GM18526 (cell line): ENCODE measurements around the gene SCO1.

Source experiments
- POLR2A ChIP-seq: IDR thresholded peaks from 3 replicates; pipeline ENCODE4 v1.6.1; 2011; ENCODE audit not compliant: insufficient read length; ENCODE audit errors: extremely low read depth

The SCO1 gene

DNA sequence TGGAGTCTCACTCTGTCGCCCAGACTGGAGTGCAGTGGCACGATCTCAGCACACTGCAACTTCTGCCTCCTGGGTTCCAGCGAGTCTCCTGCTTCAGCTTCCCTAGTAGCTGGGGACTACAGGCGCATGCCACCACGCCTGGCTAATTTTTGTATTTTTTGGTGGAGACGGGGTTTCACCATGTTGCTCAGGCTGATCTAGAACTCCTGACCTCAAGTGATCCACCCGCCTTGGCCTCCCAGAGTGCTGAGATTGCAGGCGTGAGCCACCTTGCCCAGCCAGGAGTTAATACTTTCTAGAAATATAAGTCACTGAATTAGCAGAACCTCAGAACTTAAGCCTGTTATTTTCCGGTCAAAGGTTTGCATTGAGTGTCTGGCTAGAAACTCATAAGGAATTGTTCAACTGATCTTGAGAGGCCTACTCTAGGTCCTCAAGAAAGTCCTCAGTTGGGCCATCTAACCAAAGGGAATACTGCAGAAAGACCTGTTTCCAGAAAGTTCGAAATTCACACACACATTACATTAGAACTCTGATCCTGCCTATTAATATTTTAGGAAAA, 31.1 kb upstream of the SCO1 start:
- no peak for TF ChIP-seq POLR2A

DNA sequence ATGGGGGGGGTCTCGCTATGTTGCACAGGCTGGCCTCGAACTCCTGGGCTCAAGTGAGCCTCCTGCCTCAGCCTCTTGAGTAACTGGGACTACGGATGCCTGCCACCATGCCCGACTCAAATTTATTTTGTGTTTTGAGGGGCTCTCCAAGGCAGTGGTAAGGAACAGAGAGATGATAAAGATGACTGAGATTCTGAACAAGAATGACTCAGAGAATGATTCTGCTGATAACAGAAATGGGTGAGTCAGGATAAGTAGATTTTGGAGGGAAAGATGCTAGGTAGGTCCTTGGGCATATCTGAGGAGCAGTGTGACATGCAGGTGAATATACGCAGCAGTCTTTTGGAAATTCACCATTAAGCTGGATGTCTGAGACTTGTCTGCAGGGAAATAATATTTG, 29.9 kb upstream of the SCO1 start:
- TF ChIP-seq POLR2A: no peak

DNA sequence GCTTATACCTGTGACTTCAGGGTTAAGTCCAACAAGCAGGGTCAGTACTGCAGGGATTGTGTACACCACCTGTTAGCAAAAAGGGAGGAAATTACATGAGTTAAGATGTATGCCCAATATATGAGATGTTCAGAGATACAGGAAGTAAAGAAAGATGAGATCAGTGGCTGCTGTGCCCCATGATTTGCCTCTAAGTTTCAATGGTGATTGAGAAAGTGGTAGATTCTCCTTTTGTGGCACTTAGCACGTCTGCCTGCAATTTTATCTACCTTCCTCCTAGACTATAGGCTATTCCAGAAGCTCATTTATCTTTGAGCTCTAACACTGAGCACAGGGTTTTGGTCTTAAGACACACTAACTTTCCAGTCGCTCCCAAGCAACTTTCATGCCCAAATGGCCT, 28.9 kb upstream of the SCO1 start:
- TF ChIP-seq POLR2A: no peak

GRCh38 chr17:10725262-10725661, 27.9 kb upstream of the SCO1 start:
- no peak for TF ChIP-seq POLR2A

- TF ChIP-seq POLR2A: no peak
These were observed 27.3 kb upstream of the SCO1 start for GRCh38 chr17:10724546-10725195.

DNA sequence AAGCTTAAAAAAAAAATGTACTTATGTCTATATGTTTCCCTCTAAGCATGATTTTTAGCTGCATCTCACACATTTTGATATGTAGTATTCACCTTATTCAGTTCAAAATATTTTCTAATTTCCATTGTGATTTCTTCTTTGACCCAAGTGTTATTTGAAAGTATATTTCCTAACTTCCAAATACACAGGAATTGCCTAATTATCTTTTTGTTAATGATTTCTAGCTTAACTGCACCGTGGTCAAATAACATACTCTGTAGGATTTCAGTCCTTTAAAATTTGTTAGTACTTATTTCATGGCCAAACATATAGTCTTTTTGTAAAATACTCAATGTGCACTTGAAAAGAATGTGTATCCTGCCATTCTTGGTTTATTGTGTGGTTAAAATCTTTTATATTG, 21.2 kb upstream of the SCO1 start:
- TF ChIP-seq POLR2A: no peak

DNA sequence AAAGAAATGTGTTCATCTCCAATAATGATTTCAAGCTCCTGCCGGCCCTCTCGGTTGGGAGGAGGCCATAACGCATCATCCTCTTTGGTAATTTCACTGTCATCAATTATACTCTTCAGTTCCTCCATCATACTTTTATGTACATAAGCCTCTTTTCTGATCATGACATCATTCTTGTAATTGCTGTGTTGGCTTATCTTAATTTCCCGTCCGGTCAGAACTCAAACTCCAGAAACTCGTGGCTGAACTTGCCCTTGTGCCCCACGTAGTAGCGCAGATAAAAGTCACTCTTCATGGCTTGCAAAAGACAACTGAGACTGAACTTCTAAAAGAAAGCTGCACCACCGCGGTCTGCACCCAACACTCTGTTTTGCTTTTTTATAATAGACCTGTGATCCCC, 18.9 kb upstream of the SCO1 start:
- TF ChIP-seq POLR2A: no peak

- no peak for TF ChIP-seq POLR2A
These were observed 16.0 kb upstream of the SCO1 start for GRCh38 chr17:10713318-10713717.

GRCh38 chr17:10705727-10706126, 8.4 kb upstream of the SCO1 start:
- TF ChIP-seq POLR2A: no peak

DNA sequence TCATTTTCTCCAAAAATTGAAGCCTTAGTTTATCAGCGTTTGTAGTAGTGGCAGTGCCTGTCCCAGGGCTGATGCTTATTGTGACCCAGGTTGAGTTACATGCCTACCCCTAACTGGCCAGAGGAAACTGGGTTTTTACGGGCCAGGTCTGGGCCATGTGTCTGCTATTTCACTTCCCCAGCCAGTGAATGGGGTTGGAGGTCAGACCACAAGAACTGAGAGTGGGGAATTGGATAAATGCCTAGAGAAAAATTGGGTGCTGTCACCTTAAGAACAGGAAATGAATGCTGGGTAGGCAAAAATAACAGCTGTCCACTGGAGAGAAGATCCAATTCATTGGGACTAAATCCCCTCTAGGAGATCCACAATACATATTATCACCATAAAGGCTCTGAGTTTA, 5.2 kb upstream of the SCO1 start:
- TF ChIP-seq POLR2A: no peak

GRCh38 chr17:10699856-10700255, 2.5 kb upstream of the SCO1 start:
- no peak for TF ChIP-seq POLR2A

DNA sequence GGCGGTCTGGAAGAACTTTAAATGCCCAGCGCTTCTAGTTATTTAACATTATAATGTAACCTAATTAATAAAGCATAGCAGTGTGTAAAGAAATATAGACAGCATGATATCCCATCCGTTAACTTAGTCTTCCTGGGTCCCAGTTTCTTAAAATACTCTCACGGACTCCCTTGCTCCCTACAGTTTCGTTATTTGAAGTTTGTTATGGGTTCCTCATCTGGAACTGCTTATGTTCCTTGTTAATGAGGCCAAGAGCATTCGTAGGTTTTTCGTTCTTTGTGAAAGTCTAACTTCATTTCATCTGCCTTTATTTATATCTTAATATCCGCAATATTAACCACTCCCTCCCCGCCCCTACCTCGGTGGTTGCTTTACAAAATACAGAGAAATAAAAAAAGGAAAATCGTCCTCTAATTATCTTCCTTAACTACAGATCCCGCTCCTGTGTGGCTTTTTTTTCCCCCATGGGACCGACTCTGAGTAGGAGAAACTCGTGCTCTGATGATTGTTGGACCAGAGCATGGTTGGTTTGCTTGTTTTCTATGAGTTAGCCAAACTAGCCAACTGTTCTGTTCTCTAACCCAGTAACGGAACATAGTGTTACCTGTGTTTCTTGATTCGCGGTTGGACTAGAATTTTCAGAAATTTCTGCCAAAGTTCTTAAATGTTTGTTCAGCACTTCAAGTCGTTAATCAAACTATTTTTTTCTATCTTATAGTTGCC, 924 bp upstream of the SCO1 start:
- no peak for TF ChIP-seq POLR2A

GRCh38 chr17:10687499-10687898, 9.8 kb downstream of the SCO1 start:
- no peak for TF ChIP-seq POLR2A

DNA sequence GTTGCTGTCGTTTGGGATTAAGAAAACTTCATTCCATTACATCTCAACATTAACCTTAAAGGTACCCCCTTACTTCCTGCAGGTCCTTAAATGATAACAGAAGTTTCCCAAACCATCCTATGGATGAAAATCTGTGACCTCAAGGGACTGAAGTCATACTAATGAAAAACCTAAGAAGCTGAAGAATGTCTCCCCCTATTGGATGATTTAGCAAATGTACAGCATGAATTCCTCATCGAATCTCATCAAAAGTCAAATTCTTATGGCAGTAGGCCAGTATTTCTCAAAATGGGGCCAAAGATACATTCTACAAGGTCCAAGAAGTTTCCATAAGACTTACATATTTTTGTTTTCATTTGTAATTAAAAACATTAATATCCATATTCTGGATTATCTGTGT, 13.5 kb downstream of the SCO1 start:
- no peak for TF ChIP-seq POLR2A

GRCh38 chr17:10681866-10682446, 15.4 kb downstream of the SCO1 start:
- TF ChIP-seq POLR2A: no peak

DNA sequence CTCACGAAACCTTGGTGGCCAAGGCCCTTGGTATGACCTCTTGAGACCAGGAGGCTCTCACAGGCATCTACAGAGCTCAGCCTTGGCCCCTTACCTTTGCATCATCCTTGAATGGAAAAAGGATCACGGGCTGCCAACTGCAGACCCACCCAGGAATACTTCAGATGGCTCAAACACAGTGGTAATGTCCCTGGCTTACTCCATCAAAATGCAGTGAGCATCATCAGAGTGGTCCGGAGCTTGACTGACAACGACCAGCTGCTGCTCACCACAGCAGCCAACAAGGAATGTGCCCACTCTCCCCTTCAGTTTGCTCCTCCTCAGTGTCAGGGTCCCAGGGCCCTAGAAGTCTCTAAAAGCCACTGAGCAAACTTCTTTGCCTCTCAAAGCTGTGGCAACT, 22.6 kb downstream of the SCO1 start:
- no peak for TF ChIP-seq POLR2A
